ENCODE data around the gene COTL1. TPM values are rescaled to one million over a fixed set of nuclear protein-coding genes. Genes with fewer than 3 reads are reported as not detected.
A peak's percentile ranks its signal among the peaks of the same experiment; 100 is the strongest.

Gene COTL1
- total and polyA plus RNA-seq, 2 of the 13 experiments (the other 11 are each of a cell fraction or from before 2014, with no cell fraction given), result 8.7 to 16.9 TPM

- TF ChIP-seq SRF (IDR thresholded peaks at IDR 0.05; ENCODE audit: low read depth, low read length), result peak; percentile 41; the same call in 1 of the 2 replicates
- TF ChIP-seq PITX1 (CRISPR knock-in tag; IDR thresholded peaks at IDR 0.05), result no peak
- TF ChIP-seq ZBTB26 (CRISPR knock-in tag; IDR thresholded peaks at IDR 0.05; ENCODE audit: borderline replicate concordance), result 0 out of 2 replicates have a peak, but pooled peaks have one; percentile 15
- TF ChIP-seq HNRNPL (IDR thresholded peaks at IDR 0.05; ENCODE audit: low read depth, low read length), result no peak
- TF ChIP-seq FOXJ3 (CRISPR knock-in tag; IDR thresholded peaks at IDR 0.05; ENCODE audit: borderline replicate concordance), result no peak
- no peak for TF ChIP-seq ATF4 (CRISPR knock-in tag; IDR thresholded peaks at IDR 0.05)
- ChIA-PET POLR2A (no interaction called here), CTCF (ENCODE audit: low intra/inter-chr PET ratio, low total read pairs) (no interaction called here)
- in situ Hi-C loops (cut with HindIII; ENCODE audit: extremely low pct_ligation_motif_present, low pct_unique_long_range_greater_than_20kb), result no loop called here
- WGBS (ENCODE audit: low lambda C conversion rate), result 24% methylated on average over 10 of the region's 10 CpGs
- Histone ChIP-seq H3K36me3 (replicated peaks in 1 of 2; ENCODE audit: control insufficient read depth in 1 of 2, insufficient read depth in 2 of 2, low read length in 2 of 2) (no peaks in the 10 kb centered on the region), H2AFZ (ENCODE audit: low read length) (no peak overlapping the region), H3K9me3 (ENCODE audit: low read length) (no peaks in the 10 kb centered on the region), H4K20me1 (ENCODE audit: insufficient read depth, low read length) (no peaks in the 10 kb centered on the region), H3K27me3 (ENCODE audit: control insufficient read depth in 1 of 2, insufficient read depth in 2 of 2, low read length in 2 of 2) (peaks cover 0 to 3% of the 10 kb centered on the region in 2 experiments; a peak in 1 of 5 replicates), H3K79me2 (ENCODE audit: insufficient read depth, low read length) (no peaks in the 10 kb centered on the region), H3K4me2 (ENCODE audit: low read depth, low read length) (no peak overlapping the region), H3K4me1 (ENCODE audit: insufficient read depth, low read length) (peaks cover 16% of the 10 kb centered on the region), H3K9ac (ENCODE audit: insufficient read depth, low read depth, low read length) (no peak overlapping the region), H3K27ac (ENCODE audit: extremely low read length, insufficient read depth, low read length) (no peak overlapping the region), H3K4me3 (replicated peaks in 1 of 3; ENCODE audit: insufficient read depth in 1 of 3, low read depth in 2 of 3, low read length in 3 of 3) (no peak overlapping the region)
- DNase-seq (ENCODE audit: low spot score) (peak; percentile 56), FAIRE-seq (no peak), ATAC-seq (no peak)
- intact Hi-C loops (cut with micrococcal nuclease; ENCODE audit: unreplicated experiment), result no loop called here
- no TSS peak for BruUV-seq (replicated peaks)
These were observed 85.6 kb downstream of the COTL1 start for GRCh38 chr16:84532291-84532724.

- Histone ChIP-seq H3K4me1 (ENCODE audit: insufficient read depth, low read length) (peaks cover 14% of the 10 kb centered on the region), H4K20me1 (ENCODE audit: insufficient read depth, low read length) (no peaks in the 10 kb centered on the region), H3K36me3 (replicated peaks in 1 of 2; ENCODE audit: control insufficient read depth in 1 of 2, insufficient read depth in 2 of 2, low read length in 2 of 2) (no peaks in the 10 kb centered on the region), H3K9ac (ENCODE audit: insufficient read depth, low read depth, low read length) (no peak overlapping the region), H3K27ac (ENCODE audit: extremely low read length, insufficient read depth, low read length) (no peak overlapping the region), H3K4me3 (replicated peaks in 1 of 3; ENCODE audit: insufficient read depth in 1 of 3, low read depth in 2 of 3, low read length in 3 of 3) (no peak overlapping the region), H2AFZ (ENCODE audit: low read length) (no peak overlapping the region), H3K4me2 (ENCODE audit: low read depth, low read length) (no peak overlapping the region), H3K79me2 (ENCODE audit: insufficient read depth, low read length) (no peaks in the 10 kb centered on the region), H3K9me3 (ENCODE audit: low read length) (no peaks in the 10 kb centered on the region), H3K27me3 (ENCODE audit: control insufficient read depth in 1 of 2, insufficient read depth in 2 of 2, low read length in 2 of 2) (peaks cover 0 to 3% of the 10 kb centered on the region in 2 experiments; a peak in 2 of 5 replicates)
- FAIRE-seq (no peak), DNase-seq (ENCODE audit: low spot score) (no peak), ATAC-seq (no peak)
- no TSS peak for BruUV-seq (replicated peaks)
- CTCF ChIA-PET (ENCODE audit: low intra/inter-chr PET ratio, low total read pairs), result no interaction called here
- intact Hi-C loops (cut with micrococcal nuclease; ENCODE audit: unreplicated experiment), result no loop called here
- WGBS (ENCODE audit: low lambda C conversion rate), result 81% methylated on average over 9 of the region's 9 CpGs
- in situ Hi-C loops (cut with HindIII; ENCODE audit: extremely low pct_ligation_motif_present, low pct_unique_long_range_greater_than_20kb), result no loop called here
- POLR2A ChIA-PET, result no interaction called here
- TF ChIP-seq ZNF691 (CRISPR knock-in tag; IDR thresholded peaks at IDR 0.05; ENCODE audit: borderline replicate concordance, low read depth) (no peak), TBX2 (CRISPR knock-in tag; IDR thresholded peaks at IDR 0.05; ENCODE audit: borderline replicate concordance) (no peak), SMC3 (IDR thresholded peaks at IDR 0.05; ENCODE audit: low read length) (no peak), FOXJ3 (CRISPR knock-in tag; IDR thresholded peaks at IDR 0.05; ENCODE audit: borderline replicate concordance) (no peak), HNRNPLL (IDR thresholded peaks at IDR 0.05; ENCODE audit: low read depth, low read length, poor library complexity, severe bottlenecking) (no peak)
These were observed 86.2 kb downstream of the COTL1 start for GRCh38 chr16:84531671-84532111.
